Fibroblast of mammary gland (primary cell): ENCODE data around the gene PRSS57.

Experiments
- DNase-seq: peaks from one replicate; pipeline ENCODE4 v3.0.0-alpha.2; 2010; ENCODE audit warnings: low read depth
- H3K4me3 ChIP-seq: 2 replicates; pipeline ENCODE4 v1.5.1; 2011; ENCODE audit warnings: low read depth, mild to moderate bottlenecking, low read length, moderate library complexity; ENCODE audit not compliant: control insufficient read depth
- TF ChIP-seq, protein P1 (sequence below): conservative IDR thresholded peaks from 2 replicates; pipeline ENCODE4 v1.5.1; 2011; ENCODE audit warnings: low read depth, low read length, inconsistent platforms; ENCODE audit not compliant: control insufficient read depth, insufficient read depth

Gene PRSS57

DNA sequence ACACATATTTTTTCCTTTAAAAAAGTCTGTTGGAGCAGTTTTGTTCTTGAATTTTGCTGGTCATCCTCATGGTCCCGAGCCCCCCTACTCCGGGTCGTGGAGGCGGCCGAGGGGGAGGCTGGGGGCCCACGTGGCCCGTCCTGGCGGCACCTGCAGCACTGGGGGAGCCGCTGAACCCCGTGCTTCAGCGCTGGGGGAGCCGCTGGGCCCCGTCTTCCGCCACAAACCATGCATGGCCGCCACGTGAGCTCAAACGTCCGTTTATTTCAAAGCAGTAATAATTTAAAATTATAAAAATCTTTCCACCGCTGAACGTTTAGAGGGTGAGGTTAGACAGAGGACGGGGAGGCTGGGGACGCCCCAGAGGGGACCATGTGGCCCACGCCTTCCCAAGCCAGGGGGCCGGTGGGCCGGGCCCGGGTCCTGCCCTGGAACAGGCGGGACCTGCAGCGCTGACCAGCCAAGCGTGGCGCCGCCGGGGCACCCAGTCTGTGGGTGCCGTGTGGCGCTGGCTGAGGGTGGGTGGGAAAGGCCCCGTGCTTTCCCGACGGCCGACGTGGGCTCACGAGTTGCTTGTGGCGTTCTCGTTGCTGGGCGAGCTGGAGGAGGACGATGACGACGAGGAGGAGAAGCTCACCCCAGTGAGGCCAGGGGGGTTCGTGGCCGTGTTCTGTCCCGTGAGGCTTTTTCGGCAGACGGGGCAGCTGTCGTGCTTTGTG is 47.5 kb downstream of the PRSS57 start:
- TF ChIP-seq, protein P1, sequence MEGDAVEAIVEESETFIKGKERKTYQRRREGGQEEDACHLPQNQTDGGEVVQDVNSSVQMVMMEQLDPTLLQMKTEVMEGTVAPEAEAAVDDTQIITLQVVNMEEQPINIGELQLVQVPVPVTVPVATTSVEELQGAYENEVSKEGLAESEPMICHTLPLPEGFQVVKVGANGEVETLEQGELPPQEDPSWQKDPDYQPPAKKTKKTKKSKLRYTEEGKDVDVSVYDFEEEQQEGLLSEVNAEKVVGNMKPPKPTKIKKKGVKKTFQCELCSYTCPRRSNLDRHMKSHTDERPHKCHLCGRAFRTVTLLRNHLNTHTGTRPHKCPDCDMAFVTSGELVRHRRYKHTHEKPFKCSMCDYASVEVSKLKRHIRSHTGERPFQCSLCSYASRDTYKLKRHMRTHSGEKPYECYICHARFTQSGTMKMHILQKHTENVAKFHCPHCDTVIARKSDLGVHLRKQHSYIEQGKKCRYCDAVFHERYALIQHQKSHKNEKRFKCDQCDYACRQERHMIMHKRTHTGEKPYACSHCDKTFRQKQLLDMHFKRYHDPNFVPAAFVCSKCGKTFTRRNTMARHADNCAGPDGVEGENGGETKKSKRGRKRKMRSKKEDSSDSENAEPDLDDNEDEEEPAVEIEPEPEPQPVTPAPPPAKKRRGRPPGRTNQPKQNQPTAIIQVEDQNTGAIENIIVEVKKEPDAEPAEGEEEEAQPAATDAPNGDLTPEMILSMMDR = no peak
- no peak for DNase-seq
- no peak overlapping the region for H3K4me3 ChIP-seq

DNA sequence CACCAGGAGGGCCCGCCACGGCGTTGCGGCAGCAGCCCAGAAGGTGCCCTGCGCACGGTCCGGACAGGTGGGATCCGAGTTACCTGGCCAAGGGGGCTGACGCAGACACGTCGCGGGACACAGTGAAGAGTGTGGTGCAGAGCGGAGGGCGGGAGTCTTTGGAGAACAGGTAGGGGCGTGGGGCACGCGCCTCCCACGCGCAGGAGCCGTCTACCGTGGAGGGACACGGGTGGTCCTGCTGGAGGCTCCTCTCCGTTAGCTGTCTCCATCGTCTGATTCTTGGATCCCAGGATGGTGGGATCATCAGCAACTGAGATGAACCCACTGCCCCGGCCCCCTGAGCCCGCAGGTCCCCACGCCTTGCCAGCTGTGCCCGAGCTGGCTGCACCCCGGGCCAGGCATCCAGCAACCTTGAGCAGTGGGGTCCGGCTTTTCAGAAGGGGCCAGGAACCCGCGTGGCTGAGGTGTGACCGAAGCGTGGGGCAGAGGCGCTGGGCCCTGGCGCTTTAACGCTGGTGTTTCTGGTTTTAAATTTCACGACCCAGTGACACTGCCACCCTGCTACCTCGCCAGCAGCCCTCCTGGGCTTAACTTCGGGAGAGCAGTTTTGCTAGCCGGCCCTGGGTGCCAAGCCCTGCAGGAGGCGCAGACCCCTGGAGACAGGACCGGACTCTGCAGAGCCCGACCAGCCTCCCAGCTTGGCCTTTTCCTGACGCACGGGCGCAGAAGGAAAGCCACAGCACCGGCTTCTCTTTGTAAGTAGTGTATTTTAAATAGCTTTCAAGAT is 48.3 kb downstream of the PRSS57 start:
- no peak for DNase-seq
- H3K4me3 ChIP-seq = no peak overlapping the region
- TF ChIP-seq, protein P1 = no peak

DNA sequence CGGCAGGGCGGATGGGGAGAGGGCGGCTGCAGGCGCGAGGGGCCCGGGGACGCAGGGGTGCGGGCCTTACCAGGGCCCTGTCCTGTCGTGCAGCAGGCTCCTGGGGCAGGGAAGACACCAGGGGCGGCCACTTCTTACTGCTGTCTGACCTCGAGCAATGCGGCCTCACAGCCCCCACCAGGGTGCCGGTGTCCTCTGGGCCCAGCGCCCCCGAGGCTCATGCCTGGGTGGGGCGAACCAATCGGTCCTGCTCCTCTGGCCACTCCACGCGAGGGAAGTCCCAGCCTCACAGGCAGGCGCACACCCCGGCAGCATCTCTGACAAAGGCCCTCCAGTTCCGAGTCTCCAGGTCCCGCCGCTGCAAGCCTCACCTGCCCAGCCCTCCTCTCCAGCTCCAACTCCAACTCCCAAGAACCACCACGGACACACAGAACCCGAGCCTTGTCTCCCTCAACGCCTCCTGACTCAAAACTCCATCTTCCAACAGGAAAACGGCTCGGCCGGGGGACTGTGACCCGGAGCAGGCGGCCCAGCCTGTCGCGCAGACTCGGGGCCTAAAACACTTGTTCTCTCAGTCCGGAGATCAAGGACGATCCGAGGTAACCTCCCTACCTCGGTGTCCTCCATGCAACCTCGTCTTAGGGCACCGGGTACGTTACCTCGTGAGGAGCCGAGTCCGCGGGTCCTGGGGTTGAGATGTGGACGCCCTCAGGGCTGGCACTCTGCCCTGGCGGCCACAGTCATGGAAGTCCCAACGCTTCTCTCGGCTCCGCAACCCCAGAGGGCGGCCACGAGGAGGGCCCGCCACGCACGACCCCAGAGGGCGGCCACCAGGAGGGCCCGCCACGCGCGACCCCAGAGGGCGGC is 49.1 kb downstream of the PRSS57 start:
- H3K4me3 ChIP-seq = no peak overlapping the region
- no peak for DNase-seq
- TF ChIP-seq, protein P1 = no peak

- no peak for DNase-seq
- TF ChIP-seq, protein P1 = no peak
- no peak overlapping the region for H3K4me3 ChIP-seq
Measured at GRCh38 chr19:644789-645188, 50.5 kb downstream of the PRSS57 start.

DNA sequence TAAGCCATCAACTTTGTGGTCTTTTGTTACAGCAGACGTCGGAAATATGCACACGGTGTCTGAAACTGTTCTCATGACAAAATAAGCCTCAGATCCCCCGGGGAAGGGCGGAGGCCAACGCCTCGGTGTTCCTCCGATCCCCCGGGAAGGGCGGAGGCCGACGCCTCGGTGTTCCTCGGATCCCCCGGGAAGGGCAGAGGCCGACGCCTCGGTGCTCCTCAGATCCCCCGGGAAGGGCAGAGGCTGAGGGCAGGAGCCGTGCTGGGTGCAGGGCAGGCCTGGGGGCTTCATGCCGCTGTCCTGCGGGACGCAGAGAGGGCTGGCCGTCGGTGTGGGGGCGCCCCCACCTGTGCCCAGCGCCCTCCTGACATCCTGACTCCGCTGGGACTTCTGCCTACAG is 50.9 kb downstream of the PRSS57 start:
- TF ChIP-seq, protein P1 = no peak
- H3K4me3 ChIP-seq = no peak overlapping the region
- DNase-seq = no peak

GRCh38 chr19:643736-644135 is 51.5 kb downstream of the PRSS57 start:
- TF ChIP-seq, protein P1 = no peak
- H3K4me3 ChIP-seq = no peak overlapping the region
- DNase-seq = no peak
